Choroid plexus epithelial cell (primary cell): ENCODE data around the gene C13orf42.

Source experiments
- DNase-seq: peaks from one replicate; pipeline ENCODE4 v3.0.0-alpha.2; 2010; ENCODE audit warnings: low read depth
- H3K4me3 ChIP-seq: 2 replicates; pipeline ENCODE4 v1.5.1; 2011; ENCODE audit warnings: low read depth, mild to moderate bottlenecking, control low read depth, low read length, moderate library complexity
- CTCF ChIP-seq: conservative IDR thresholded peaks from 2 replicates; pipeline ENCODE4 v1.5.1; 2011; ENCODE audit warnings: low read depth, mild to moderate bottlenecking, control low read depth, inconsistent platforms, low read length, moderate library complexity

C13orf42 gene

GRCh38 chr13:51058461-51059167, 52.5 kb downstream of the C13orf42 start:
- TF ChIP-seq CTCF, result no peak
- H3K4me3 ChIP-seq, result no peak overlapping the region
- peak; percentile 12 for DNase-seq

GRCh38 chr13:51057906-51058305, 53.2 kb downstream of the C13orf42 start:
- no peak for TF ChIP-seq CTCF
- DNase-seq, result no peak

GRCh38 chr13:51057001-51057400, 54.1 kb downstream of the C13orf42 start:
- no peak for DNase-seq
- TF ChIP-seq CTCF, result no peak
- H3K4me3 ChIP-seq, result no peak overlapping the region

More at GRCh38 chr13:51057906-51058305, 53.2 kb downstream of the C13orf42 start:
- H3K4me3 ChIP-seq, result no peak overlapping the region

- H3K4me3 ChIP-seq, result no peak overlapping the region
- no peak for TF ChIP-seq CTCF
- DNase-seq, result no peak
Measured at GRCh38 chr13:51052581-51052980, 58.5 kb downstream of the C13orf42 start.

GRCh38 chr13:51050021-51050830, 60.8 kb downstream of the C13orf42 start:
- no peak for TF ChIP-seq CTCF
- no peak for DNase-seq
- no peak overlapping the region for H3K4me3 ChIP-seq

- no peak for TF ChIP-seq CTCF
- H3K4me3 ChIP-seq, result no peak overlapping the region
- no peak for DNase-seq
Measured at GRCh38 chr13:51048616-51049015, 62.5 kb downstream of the C13orf42 start.
